MCF 10A (cell line): ENCODE measurements around the gene TMEM74B. TPM values are rescaled to one million over a fixed set of nuclear protein-coding genes. Genes with fewer than 3 reads are reported as not detected.

ENCODE experiments used
- BruUV-seq: library from RNA; stranded (reverse); fragments of 400-500 nt; replicated peaks from 2 replicates; lab custom pipeline; 2021; lab: Mats Ljungman, UMichigan
- CTCF ChIA-PET: fragments of 300-600 bp; sonication (Branson Sonifier 250); formaldehyde crosslinking; extraction: SDS; loops from one replicate; lab custom pipeline; 2021; ENCODE audit warnings: antibody characterized with exemption, inconsistent platforms; lab: Yijun Ruan, JAX
- POLR2A ChIA-PET: fragments of 300-600, 350-650 bp; sonication (Branson Sonifier 250); formaldehyde crosslinking; extraction: SDS; loops from one replicate; lab custom pipeline; 2020; ENCODE audit warnings: antibody characterized with exemption, inconsistent platforms; lab: Yijun Ruan, JAX
- DNase-seq: peaks from one replicate; pipeline ENCODE4 v3.0.0-alpha.2; 2018; ENCODE audit not compliant: unreplicated experiment
- H3K27ac Mint-ChIP-seq: one replicate; pipeline ENCODE4 v1.8.0; 2022; ENCODE audit warnings: mild to moderate bottlenecking, low read depth, mixed read lengths; ENCODE audit not compliant: unreplicated experiment
- H3K27me3 Mint-ChIP-seq: one replicate; pipeline ENCODE4 v1.8.0; 2022; ENCODE audit warnings: mixed read lengths; ENCODE audit not compliant: insufficient read depth, unreplicated experiment
- H3K36me3 Mint-ChIP-seq: one replicate; pipeline ENCODE4 v1.8.0; 2022; ENCODE audit warnings: mild to moderate bottlenecking, moderate library complexity, mixed read lengths; ENCODE audit not compliant: insufficient read depth, unreplicated experiment
- H3K4me1 Mint-ChIP-seq: one replicate; pipeline ENCODE4 v1.8.0; 2022; ENCODE audit warnings: mixed read lengths; ENCODE audit not compliant: insufficient read depth, unreplicated experiment
- H3K4me3 Mint-ChIP-seq: one replicate; pipeline ENCODE4 v1.8.0; 2022; ENCODE audit warnings: mild to moderate bottlenecking, moderate library complexity, mixed read lengths; ENCODE audit not compliant: unreplicated experiment
- H3K9me3 Mint-ChIP-seq: one replicate; pipeline ENCODE4 v1.8.0; 2022; ENCODE audit warnings: mixed read lengths; ENCODE audit not compliant: unreplicated experiment
- intact Hi-C: fragments of 100-400 bp; cut with micrococcal nuclease; formaldehyde crosslinking; loops from 2 replicates; pipeline ENCODE4 v1.14.1; 2022
- total RNA-seq: library from RNA; stranded (reverse); gene quantifications from 2 replicates; pipeline ENCODE4 v1.2.3, GENCODE V29; 2022
- TF ChIP-seq, protein P1 (sequence below): fragments of 200-600 bp; IDR thresholded peaks from one replicate; pipeline ENCODE4 v1.8.0; 2022; ENCODE audit warnings: antibody characterized with exemption, mild to moderate bottlenecking; ENCODE audit not compliant: unreplicated experiment

Gene TMEM74B
- total RNA-seq, 1 experiment from 2014 or later = not detected

- no peaks in the 10 kb centered on the region for H3K9me3 Mint-ChIP-seq
Measured at GRCh38 chr20:1188347-1188746, 3.6 kb upstream of the TMEM74B start.

DNA sequence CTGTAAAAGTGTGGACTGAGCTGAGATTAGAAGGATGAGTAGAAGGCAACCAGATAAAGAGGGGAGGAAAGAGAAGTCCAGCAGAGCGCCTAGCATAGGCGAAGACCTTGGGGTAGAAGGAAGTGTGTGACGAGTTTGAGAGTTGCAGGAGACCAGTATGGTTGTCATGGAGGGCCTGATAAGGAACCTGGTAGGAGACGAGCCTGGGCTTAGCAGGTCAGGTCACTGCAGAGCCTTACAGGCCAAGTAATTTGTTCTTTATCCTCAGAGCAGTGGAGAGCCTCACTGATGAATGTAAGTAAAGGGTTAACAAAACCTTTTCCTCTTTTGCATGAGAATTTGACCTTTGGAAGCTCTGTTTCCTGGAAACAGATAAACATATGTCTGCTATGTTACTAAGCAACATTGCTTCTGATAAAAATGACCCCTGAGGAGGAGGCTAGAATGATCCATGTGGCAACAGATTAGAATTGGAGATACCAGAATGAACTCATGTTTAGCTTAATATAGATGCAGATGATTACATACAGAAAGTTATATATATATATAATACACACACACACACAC, 2.9 kb upstream of the TMEM74B start:
- Mint-ChIP-seq H3K27me3 (peaks cover 23% of the 10 kb centered on the region), H3K36me3 (no peaks in the 10 kb centered on the region), H3K4me3 (no peak overlapping the region), H3K4me1 (no peaks in the 10 kb centered on the region), H3K27ac (no peak overlapping the region), H3K9me3 (no peaks in the 10 kb centered on the region)
- no TSS peak for BruUV-seq
- ChIA-PET CTCF (interaction anchor here (0.8 to 2.3 kb wide), 8 partner anchors 12 to 1072 kb away, joined by 3 to 14 read pairs (median 4); no protein-coding TSS in a partner anchor), POLR2A (no interaction called here)
- DNase-seq = no peak
- TF ChIP-seq, protein P1, sequence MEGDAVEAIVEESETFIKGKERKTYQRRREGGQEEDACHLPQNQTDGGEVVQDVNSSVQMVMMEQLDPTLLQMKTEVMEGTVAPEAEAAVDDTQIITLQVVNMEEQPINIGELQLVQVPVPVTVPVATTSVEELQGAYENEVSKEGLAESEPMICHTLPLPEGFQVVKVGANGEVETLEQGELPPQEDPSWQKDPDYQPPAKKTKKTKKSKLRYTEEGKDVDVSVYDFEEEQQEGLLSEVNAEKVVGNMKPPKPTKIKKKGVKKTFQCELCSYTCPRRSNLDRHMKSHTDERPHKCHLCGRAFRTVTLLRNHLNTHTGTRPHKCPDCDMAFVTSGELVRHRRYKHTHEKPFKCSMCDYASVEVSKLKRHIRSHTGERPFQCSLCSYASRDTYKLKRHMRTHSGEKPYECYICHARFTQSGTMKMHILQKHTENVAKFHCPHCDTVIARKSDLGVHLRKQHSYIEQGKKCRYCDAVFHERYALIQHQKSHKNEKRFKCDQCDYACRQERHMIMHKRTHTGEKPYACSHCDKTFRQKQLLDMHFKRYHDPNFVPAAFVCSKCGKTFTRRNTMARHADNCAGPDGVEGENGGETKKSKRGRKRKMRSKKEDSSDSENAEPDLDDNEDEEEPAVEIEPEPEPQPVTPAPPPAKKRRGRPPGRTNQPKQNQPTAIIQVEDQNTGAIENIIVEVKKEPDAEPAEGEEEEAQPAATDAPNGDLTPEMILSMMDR = no peak
- intact Hi-C loops = no loop called here

More at GRCh38 chr20:1188347-1188746, 3.6 kb upstream of the TMEM74B start:
- Mint-ChIP-seq H3K36me3 (no peaks in the 10 kb centered on the region), H3K4me1 (no peaks in the 10 kb centered on the region), H3K27ac (no peak overlapping the region), H3K27me3 (peaks cover 16% of the 10 kb centered on the region), H3K4me3 (no peak overlapping the region)
- POLR2A ChIA-PET = no interaction called here
- BruUV-seq = no TSS peak
- TF ChIP-seq, protein P1 = no peak
- DNase-seq = no peak
- CTCF ChIA-PET = interaction anchor here (0.6 to 1.7 kb wide), 6 partner anchors 19 to 230 kb away, joined by 3 to 6 read pairs (median 4); no protein-coding TSS in a partner anchor
- intact Hi-C loops = no loop called here

DNA sequence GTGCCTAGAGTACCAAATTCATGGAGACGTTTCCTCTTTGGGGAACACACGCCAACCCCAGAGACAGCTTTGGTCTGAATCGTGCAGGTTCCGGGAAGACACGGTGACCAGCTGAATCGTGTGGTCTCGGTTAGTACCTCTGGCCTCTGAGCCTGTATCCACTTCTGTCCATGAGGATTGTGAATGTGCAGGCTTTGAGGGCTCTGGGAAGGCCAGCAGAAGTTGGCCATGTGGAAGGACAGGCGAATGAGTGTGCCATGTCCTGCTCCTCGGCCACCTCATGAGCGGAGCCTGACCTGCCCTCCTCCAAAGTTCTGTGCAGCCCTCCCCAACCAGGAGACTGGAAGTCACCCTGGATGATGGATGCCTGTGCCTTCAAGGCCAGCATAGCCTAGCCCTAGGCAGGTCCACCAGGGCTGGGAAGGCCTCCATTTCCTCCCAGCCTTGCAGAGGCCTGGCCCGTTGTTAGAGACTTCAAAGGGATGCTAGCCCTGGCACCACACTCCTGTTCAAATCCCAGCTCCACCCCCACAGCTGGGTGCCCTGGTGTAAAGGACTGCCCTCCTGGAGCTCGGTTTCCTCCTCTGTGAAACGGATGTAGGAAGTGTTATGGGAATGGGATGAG, 1.7 kb upstream of the TMEM74B start:
- TF ChIP-seq, protein P1 = no peak
- BruUV-seq = no TSS peak
- DNase-seq = no peak
- Mint-ChIP-seq H3K36me3 (no peaks in the 10 kb centered on the region), H3K4me1 (no peaks in the 10 kb centered on the region), H3K9me3 (no peaks in the 10 kb centered on the region), H3K27ac (no peak overlapping the region), H3K4me3 (peak overlapping the region; percentile 45), H3K27me3 (peaks cover 28% of the 10 kb centered on the region)
- intact Hi-C loops = no loop called here
- ChIA-PET CTCF (interaction anchor here (0.6 to 2.3 kb wide), 15 partner anchors 9 to 1073 kb away, joined by 3 to 14 read pairs (median 3); no protein-coding TSS in a partner anchor), POLR2A (no interaction called here)

- intact Hi-C loops = no loop called here
- Mint-ChIP-seq H3K27me3 (peaks cover 28% of the 10 kb centered on the region), H3K4me3 (peak overlapping the region; percentile 45), H3K36me3 (no peaks in the 10 kb centered on the region), H3K4me1 (no peaks in the 10 kb centered on the region), H3K27ac (no peak overlapping the region), H3K9me3 (no peaks in the 10 kb centered on the region)
- ChIA-PET CTCF (interaction anchor here (0.6 to 2.3 kb wide), 13 partner anchors 8 to 244 kb away, joined by 3 to 14 read pairs (median 3); no protein-coding TSS in a partner anchor), POLR2A (interaction anchor here (2.6 kb wide), 1 partner anchor 23 kb away, joined by 10 read pairs; no protein-coding TSS in a partner anchor)
- TF ChIP-seq, protein P1 = peak; percentile 72
- DNase-seq = peak; percentile 40
- BruUV-seq = no TSS peak
Measured at GRCh38 chr20:1185790-1186334, 1.1 kb upstream of the TMEM74B start.
